IMR-90 (cell line): ENCODE data around the gene C1QTNF5. TPM values are rescaled to one million over a fixed set of nuclear protein-coding genes. Genes with fewer than 3 reads are reported as not detected.
A peak's percentile ranks its signal among the peaks of the same experiment; 100 is the strongest.

Experiments
- ATAC-seq: fragments of 200-7000 bp; cut with Tn5 transposase; 2 replicates; pipeline ENCODE4 v1.9.1; 2020; ENCODE audit warnings: low read depth, mild to moderate bottlenecking, moderate library complexity
- BruUV-seq: library from RNA; stranded (reverse); fragments of 400-500 nt; replicated peaks from 2 replicates; lab custom pipeline; 2021; lab: Mats Ljungman, UMichigan
- CTCF ChIA-PET: fragments of 300-600 bp; formaldehyde crosslinking; extraction: SDS; loops from one replicate; lab custom pipeline; 2021; ENCODE audit warnings: antibody characterized with exemption; lab: Yijun Ruan, JAX
- POLR2A ChIA-PET: fragments of 300-600 bp; sonication (Branson Sonifier 250); formaldehyde crosslinking; loops from one replicate; lab custom pipeline; 2022; ENCODE audit warnings: antibody characterized with exemption; ENCODE audit not compliant: unreplicated experiment; lab: Charles Lee
- DNase-seq: peaks from one replicate; pipeline ENCODE4 v3.0.0; 2013
- H2AFZ ChIP-seq: replicated peaks from 2 replicates; pipeline ENCODE3; 2013; ENCODE audit warnings: low read length, mild to moderate bottlenecking; ENCODE audit not compliant: poor library complexity
- H2AK5ac ChIP-seq: 2 replicates; pipeline ENCODE4 v1.6.1; 2013; ENCODE audit warnings: low read depth, low read length, inconsistent platforms
- H2AK9ac ChIP-seq: replicated peaks from 2 replicates; pipeline ENCODE3; 2013; ENCODE audit warnings: mild to moderate bottlenecking, low read depth, low read length, moderate library complexity; ENCODE audit not compliant: poor library complexity
- H2BK120ac ChIP-seq: 2 replicates; pipeline ENCODE4 v1.6.1; 2013; ENCODE audit warnings: low read depth, low read length, inconsistent platforms
- H2BK15ac ChIP-seq: 3 replicates; pipeline ENCODE4 v1.6.1; 2013; ENCODE audit warnings: low read depth, low read length, inconsistent platforms
- H2BK20ac ChIP-seq: 2 replicates; pipeline ENCODE4 v1.6.1; 2013; ENCODE audit warnings: low read depth, mild to moderate bottlenecking, inconsistent platforms, low read length, moderate library complexity
- H2BK5ac ChIP-seq: 2 replicates; pipeline ENCODE4 v1.6.1; 2013; ENCODE audit warnings: mild to moderate bottlenecking, low read depth, low read length, inconsistent platforms; ENCODE audit not compliant: poor library complexity, severe bottlenecking
- H3K14ac ChIP-seq: replicated peaks from 2 replicates; pipeline ENCODE4 v1.6.1; 2013; ENCODE audit warnings: low read depth, low read length, inconsistent platforms
- H3K18ac ChIP-seq: 2 replicates; pipeline ENCODE4 v1.6.1; 2013; ENCODE audit warnings: low read depth, low read length, control low read depth
- H3K23ac ChIP-seq: 2 replicates; pipeline ENCODE4 v1.6.1; 2013; ENCODE audit warnings: low read depth, low read length, inconsistent platforms
- H3K27ac ChIP-seq: 2 replicates; pipeline ENCODE4 v1.5.1; 2013; ENCODE audit warnings: mild to moderate bottlenecking, control low read depth, low read length; ENCODE audit not compliant: insufficient read depth
- H3K27me3 ChIP-seq: 2 replicates; pipeline ENCODE4 v1.6.1; 2013; ENCODE audit warnings: low read length; ENCODE audit not compliant: control insufficient read depth, insufficient read depth
- H3K36me3 ChIP-seq: 2 replicates; pipeline ENCODE4 v1.6.1; 2013; ENCODE audit warnings: low read length, mixed read lengths; ENCODE audit not compliant: control insufficient read depth, insufficient read depth
- H3K4ac ChIP-seq: 2 replicates; pipeline ENCODE4 v1.6.1; 2013; ENCODE audit warnings: low read depth, low read length, inconsistent platforms
- H3K4me1 ChIP-seq: 2 replicates; pipeline ENCODE4 v1.6.1; 2013; ENCODE audit warnings: low read length, mixed read lengths; ENCODE audit not compliant: control insufficient read depth, insufficient read depth
- H3K4me2 ChIP-seq: 2 replicates; pipeline ENCODE4 v1.6.1; 2013; ENCODE audit warnings: low read depth, mild to moderate bottlenecking, control low read depth, low read length, moderate library complexity
- H3K4me3 ChIP-seq: 2 replicates; pipeline ENCODE4 v1.5.1; 2013; ENCODE audit warnings: low read depth, mild to moderate bottlenecking, control low read depth, low read length, moderate library complexity; ENCODE audit not compliant: insufficient read depth
- H3K56ac ChIP-seq: 2 replicates; pipeline ENCODE4 v1.6.1; 2013; ENCODE audit warnings: low read length, inconsistent platforms; ENCODE audit not compliant: insufficient read depth; ENCODE audit errors: extremely low read depth
- H3K79me1 ChIP-seq, 2 experiments: 2 replicates each; pipeline ENCODE4 v1.6.1; 2013; ENCODE audit warnings: low read length in 2 of 2, inconsistent platforms in 1 of 2, low read depth in 1 of 2
- H3K9ac ChIP-seq: 2 replicates; pipeline ENCODE4 v1.6.1; 2013; ENCODE audit warnings: low read depth, low read length, control low read depth
- H3K9me1 ChIP-seq: 2 replicates; pipeline ENCODE4 v1.6.1; 2013; ENCODE audit warnings: low read length, inconsistent platforms; ENCODE audit not compliant: insufficient read depth
- H3K9me3 ChIP-seq: 2 replicates; pipeline ENCODE4 v1.6.1; 2013; ENCODE audit warnings: low read length; ENCODE audit not compliant: control insufficient read depth, insufficient read depth
- H4K20me1 ChIP-seq: 2 replicates; pipeline ENCODE4 v1.6.1; 2013; ENCODE audit warnings: low read length, inconsistent platforms; ENCODE audit not compliant: insufficient read depth
- H4K5ac ChIP-seq: 2 replicates; pipeline ENCODE4 v1.6.1; 2013; ENCODE audit warnings: mild to moderate bottlenecking, low read depth, low read length, control low read depth
- H4K8ac ChIP-seq, 2 experiments: 2 replicates each; pipeline ENCODE4 v1.6.1; 2013; ENCODE audit warnings: low read depth in 2 of 2, low read length in 2 of 2, control low read depth in 1 of 2, inconsistent platforms in 1 of 2
- H4K91ac ChIP-seq: 2 replicates; pipeline ENCODE4 v1.6.1; 2013; ENCODE audit warnings: low read depth, low read length, inconsistent platforms; ENCODE audit not compliant: insufficient read depth
- BHLHE40 ChIP-seq: fragments of 150-350 bp; IDR thresholded peaks from 2 replicates; pipeline ENCODE4 v1.6.1; 2016; ENCODE audit warnings: mild to moderate bottlenecking, low read depth, low read length
- CEBPB ChIP-seq: IDR thresholded peaks from 2 replicates; pipeline ENCODE4 v1.6.1; 2012; ENCODE audit warnings: low read depth, low read length, improper control_type of control experiment
- CHD1 ChIP-seq: IDR thresholded peaks from 2 replicates; pipeline ENCODE4 v1.6.1; 2012; ENCODE audit warnings: low read depth, low read length, improper control_type of control experiment
- CTCF ChIP-seq: conservative IDR thresholded peaks from 2 replicates; pipeline ENCODE4 v1.5.1; 2012; ENCODE audit warnings: mild to moderate bottlenecking, low read depth, low read length, improper control_type of control experiment
- ELK1 ChIP-seq: fragments of 150-350 bp; IDR thresholded peaks from 2 replicates; pipeline ENCODE4 v1.6.1; 2016; ENCODE audit warnings: low read depth, mild to moderate bottlenecking, low read length, moderate library complexity, borderline replicate concordance
- FOS ChIP-seq: fragments of 150-350 bp; IDR thresholded peaks from 2 replicates; pipeline ENCODE4 v1.6.1; 2016; ENCODE audit warnings: low read depth, low read length
- MAFK ChIP-seq: IDR thresholded peaks from 2 replicates; pipeline ENCODE4 v1.6.1; 2012; ENCODE audit warnings: low read depth, low read length, improper control_type of control experiment
- MXI1 ChIP-seq: IDR thresholded peaks from 2 replicates; pipeline ENCODE4 v1.6.1; 2012; ENCODE audit warnings: low read depth, mild to moderate bottlenecking, low read length, moderate library complexity, borderline replicate concordance
- POLR2A ChIP-seq: IDR thresholded peaks from 2 replicates; pipeline ENCODE4 v1.6.1; 2012; ENCODE audit warnings: mild to moderate bottlenecking, low read depth, low read length
- RCOR1 ChIP-seq: IDR thresholded peaks from 2 replicates; pipeline ENCODE4 v1.6.1; 2012; ENCODE audit warnings: mild to moderate bottlenecking, low read length, improper control_type of control experiment; ENCODE audit not compliant: insufficient replicate concordance
- RFX5 ChIP-seq: IDR thresholded peaks from 2 replicates; pipeline ENCODE4 v1.8.0; 2012; ENCODE audit warnings: low read depth, mild to moderate bottlenecking, low read length, moderate library complexity
- SMC3 ChIP-seq: fragments of 150-350 bp; IDR thresholded peaks from 2 replicates; pipeline ENCODE4 v1.6.1; 2016; ENCODE audit warnings: low read depth, mild to moderate bottlenecking, antibody characterized with exemption, low read length, moderate library complexity
- WGBS, 2 experiments: methylation state at CpG; one replicate each; pipeline versions ENCODE4 v1.1.5 to v1.1.7; 2013; ENCODE audit warnings: missing lambda C conversion rate in 2 of 2; ENCODE audit not compliant: insufficient read length in 1 of 2; ENCODE audit errors: extremely low coverage in 2 of 2; 5-methylcytosine and 5-hydroxymethylcytosine counted together
- dilution Hi-C: fragments of 300-500 bp; cut with HindIII; formaldehyde crosslinking; loops from one replicate; pipeline ENCODE4 v1.14.3; 2018; ENCODE audit warnings: low sequenced_read_pairs; ENCODE audit not compliant: unreplicated experiment
- in situ Hi-C: fragments of 300-500 bp; cut with MboI; formaldehyde crosslinking; loops from 3 replicates; pipeline ENCODE4 v1.14.3; 2019; ENCODE audit warnings: low sequenced_read_pairs, inconsistent platforms, mixed read lengths
- intact Hi-C: fragments of 100-400 bp; cut with micrococcal nuclease; formaldehyde crosslinking; loops from 2 replicates; pipeline ENCODE4 v1.10.0; 2022
- polyA plus RNA-seq, 3 experiments: library from polyadenylated mRNA; depleted of rRNA; stranded (reverse); fragments of >200 nt; gene quantifications; 2 replicates each; pipeline ENCODE4 v1.2.3, GENCODE V29; 2012; ENCODE audit warnings: low replicate concordance in 1 of 3
- total RNA-seq: library from RNA; depleted of rRNA; stranded (reverse); fragments of >200 nt; gene quantifications from 2 replicates; pipeline ENCODE4 v1.2.3, GENCODE V29; 2012

C1QTNF5 gene
- total and polyA plus RNA-seq, 2 of the 4 experiments (the other 2 are of a cell fraction), result 2.0 to 5.4 TPM

DNA sequence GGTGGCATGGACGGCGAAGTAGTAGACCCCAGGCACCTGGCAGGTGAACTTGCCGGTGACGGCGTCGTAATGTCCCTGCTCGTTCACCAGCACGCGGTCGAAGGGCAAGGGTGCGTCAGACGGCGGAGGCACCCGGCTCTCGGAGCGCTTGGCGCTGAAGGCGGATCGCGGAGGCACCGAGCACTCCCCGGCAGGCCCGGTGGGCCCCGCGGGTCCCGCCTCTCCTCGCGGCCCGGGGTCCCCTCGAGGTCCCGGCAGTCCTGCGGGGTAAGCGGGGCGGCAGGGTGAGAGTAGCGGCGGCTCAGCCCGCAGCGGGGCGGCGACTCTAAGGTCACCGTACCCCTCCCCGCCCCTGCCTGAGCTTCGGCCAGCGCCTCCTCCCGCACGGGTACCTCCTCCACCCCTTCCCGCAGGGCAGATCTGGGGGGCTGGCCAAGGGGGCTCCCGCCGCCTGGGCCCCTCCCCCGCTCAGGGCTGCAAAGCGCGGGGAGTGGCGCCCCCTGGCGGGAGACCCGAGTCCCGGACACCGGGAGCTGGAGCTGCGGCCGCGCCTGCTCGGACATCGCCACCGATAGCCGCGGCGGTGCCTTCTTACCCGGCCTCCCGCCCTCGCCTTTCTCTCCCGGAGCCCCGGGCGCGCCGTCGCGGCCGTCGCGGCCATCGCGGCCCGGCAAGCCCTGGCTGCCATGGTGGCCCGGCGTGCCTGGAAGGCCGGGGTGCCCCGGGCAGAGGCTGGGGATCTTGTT is 921 bp downstream of the C1QTNF5 start (continued):
- no peak for TF ChIP-seq MAFK
- no peak for TF ChIP-seq MXI1
- no peak for TF ChIP-seq POLR2A

DNA sequence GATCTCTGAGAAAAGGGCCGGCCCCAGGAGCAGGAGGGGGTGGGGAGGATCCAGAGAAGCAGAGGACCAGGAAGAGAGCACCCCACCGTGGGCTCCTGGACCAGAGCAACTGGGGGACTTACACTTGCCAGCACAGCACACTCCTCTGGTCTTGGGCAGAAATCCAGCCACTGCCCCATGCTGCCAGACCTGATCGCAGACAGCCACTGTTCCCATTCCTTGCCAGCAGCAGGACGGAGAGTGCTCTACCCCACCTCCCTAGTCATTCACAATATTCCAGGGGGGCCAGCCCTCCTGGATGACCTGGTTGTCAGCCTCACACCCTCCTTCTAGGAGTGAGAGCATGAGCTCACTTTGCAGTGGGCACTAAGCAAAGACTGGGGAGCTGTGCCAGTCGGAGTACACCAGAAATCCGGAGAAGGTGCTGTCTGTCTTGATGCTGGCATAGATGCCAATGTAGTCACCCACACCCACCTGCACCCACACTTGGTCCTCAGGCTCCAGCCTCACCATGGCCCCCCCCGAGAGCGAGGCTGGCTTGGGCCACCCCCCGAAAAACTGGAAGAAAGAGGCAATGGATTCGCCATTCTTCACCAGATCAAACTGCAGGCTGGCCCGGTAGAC is 1.6 kb downstream of the C1QTNF5 start:
- Histone ChIP-seq H4K5ac (peak overlapping the region; percentile 42), H3K18ac (peak overlapping the region; percentile 30; the same call in 1 of the 2 replicates), H3K79me1 (peaks cover 17 to 42% of the 10 kb centered on the region in 2 experiments; a peak in 3 of 4 replicates), H2BK20ac (peak overlapping the region; percentile 65), H4K8ac (peak overlapping the region; percentile 17 to 78; a peak in 3 of 4 replicates), H2AK5ac (peak overlapping the region; percentile 72), H2BK5ac (peak overlapping the region; percentile 44), H4K91ac (peak overlapping the region; percentile 95), H3K56ac (peak overlapping the region; percentile 62; the same call in 1 of the 2 replicates), H3K4me1 (peaks cover 26% of the 10 kb centered on the region), H3K9ac (peak overlapping the region; percentile 54), H2BK15ac (peak overlapping the region; percentile 59; the same call in 1 of the 3 replicates), H3K4me3 (peak overlapping the region; percentile 49), H3K27ac (peak overlapping the region; percentile 74), H3K4ac (peak overlapping the region; percentile 84), H3K36me3 (peaks cover 2% of the 10 kb centered on the region; the same call in 1 of the 2 replicates), H4K20me1 (peaks cover 5% of the 10 kb centered on the region; the same call in 1 of the 2 replicates), H3K23ac (peak overlapping the region; percentile 93), H2AK9ac (peak overlapping the region; percentile 84), H2AFZ (peak overlapping the region; percentile 92), H3K9me3 (no peaks in the 10 kb centered on the region), H3K4me2 (peak overlapping the region; percentile 56), H3K9me1 (peaks cover 10% of the 10 kb centered on the region), H2BK120ac (peak overlapping the region; percentile 81), H3K27me3 (no peaks in the 10 kb centered on the region), H3K14ac (peak overlapping the region; percentile 74)
- intact Hi-C loops, result loop anchor here (1.0 to 5.0 kb wide), 8 partner anchors 18 to 244 kb away; partner anchors contain the start of genes ABCG4 and CBL
- in situ Hi-C loops, result no loop called here
- ATAC-seq (no peak), DNase-seq (no peak)
- ChIA-PET CTCF (interaction anchor here (0.5 to 2.4 kb wide), 19 partner anchors 14 to 880 kb away, joined by 3 to 20 read pairs (median 4); partner anchors contain the start of genes MCAM and USP2), POLR2A (interaction anchor here (1.0 kb wide), 1 partner anchor 15 kb away, joined by 3 read pairs; no protein-coding TSS in a partner anchor)
- dilution Hi-C loops, result no loop called here
- no TSS peak for BruUV-seq
- WGBS, 2 experiments, result 21% methylated on average over 5 of the region's 11 CpGs; no CpG with 5 or more reads in 1 of the 2 experiments
- no peak for TF ChIP-seq POLR2A
- TF ChIP-seq CHD1, result no peak
- no peak for TF ChIP-seq SMC3
- TF ChIP-seq ELK1, result no peak
- no peak for TF ChIP-seq RCOR1
- no peak for TF ChIP-seq FOS
- no peak for TF ChIP-seq RFX5
- no peak for TF ChIP-seq CEBPB
- no peak for TF ChIP-seq MAFK
- TF ChIP-seq CTCF, result no peak
- TF ChIP-seq BHLHE40, result no peak
